Parathyroid adenoma (tissue), 2 donors: ENCODE data around the gene RAB10.
"Not testable (repeated sequence)": the region's sequence is repeated elsewhere in the genome, so short reads cannot be mapped to it uniquely, and the experiment has no call there.

Source experiments
- H2AFZ ChIP-seq: fragments of 300-600 bp; sonication (generic); one replicate; pipeline ENCODE4 v1.7.0; 2017; ENCODE audit warnings: antibody characterized with exemption, mild to moderate bottlenecking
- H3K27ac ChIP-seq: fragments of 300-600 bp; sonication (generic); one replicate; pipeline ENCODE4 v1.7.0; 2017
- H3K27me3 ChIP-seq: fragments of 300-600 bp; sonication (generic); one replicate; pipeline ENCODE4 v1.7.0; 2017; ENCODE audit warnings: low read length; ENCODE audit not compliant: control insufficient read depth, insufficient read depth
- H3K36me3 ChIP-seq: fragments of 300-600 bp; sonication (generic); one replicate; pipeline ENCODE4 v1.7.0; 2017; ENCODE audit warnings: low read length; ENCODE audit not compliant: control insufficient read depth, insufficient read depth
- H3K4me1 ChIP-seq: fragments of 300-600 bp; sonication (generic); one replicate; pipeline ENCODE4 v1.7.0; 2017; ENCODE audit warnings: control low read depth
- H3K4me2 ChIP-seq: fragments of 300-600 bp; sonication (generic); one replicate; pipeline ENCODE4 v1.7.0; 2017; ENCODE audit warnings: low read length
- H3K4me3 ChIP-seq: fragments of 300-600 bp; sonication (generic); one replicate; pipeline ENCODE4 v1.7.0; 2017; ENCODE audit warnings: low read depth, low read length
- H3K79me2 ChIP-seq: fragments of 300-600 bp; sonication (generic); one replicate; pipeline ENCODE4 v1.7.0; 2017; ENCODE audit warnings: control low read depth
- H3K9ac ChIP-seq: fragments of 300-600 bp; sonication (generic); one replicate; pipeline ENCODE4 v1.7.0; 2017; ENCODE audit warnings: mild to moderate bottlenecking
- H3K9me3 ChIP-seq: fragments of 300-600 bp; sonication (generic); one replicate; pipeline ENCODE4 v1.7.0; 2017; ENCODE audit warnings: low read length; ENCODE audit not compliant: control insufficient read depth
- CTCF ChIP-seq: fragments of 300-600 bp; sonication (generic); IDR thresholded peaks from one replicate; pipeline ENCODE4 v1.7.0; 2017; ENCODE audit warnings: antibody characterized with exemption, mild to moderate bottlenecking
- donor health status: primary hyperparathyroidism.

RAB10 gene

DNA sequence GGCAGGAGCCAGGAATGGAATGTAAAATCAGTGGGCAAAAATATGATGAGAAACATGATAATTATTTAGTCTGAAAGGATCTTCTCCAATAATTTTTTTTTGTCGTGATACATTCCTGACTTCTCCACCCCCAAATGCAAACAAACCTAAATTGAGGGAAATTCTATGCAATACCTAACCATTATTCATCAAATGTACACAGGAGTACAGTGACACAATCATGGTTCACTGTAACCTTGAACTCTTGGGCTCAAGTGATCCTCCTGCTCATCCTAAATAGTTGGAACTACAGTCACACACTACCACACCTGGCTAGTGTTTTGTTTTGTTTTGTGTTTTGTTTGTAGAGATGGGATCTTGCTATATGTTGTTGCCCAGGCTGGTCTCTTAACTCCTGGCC is 46.5 kb downstream of the RAB10 start:
- H2AFZ ChIP-seq = no peak overlapping the region
- H3K36me3 ChIP-seq = no peaks in the 10 kb centered on the region
- no peaks in the 10 kb centered on the region for H3K9me3 ChIP-seq
- no peak for TF ChIP-seq CTCF
- H3K4me2 ChIP-seq = no peak overlapping the region
- no peak overlapping the region for H3K9ac ChIP-seq
- H3K79me2 ChIP-seq = peaks cover 52% of the 10 kb centered on the region
- H3K27ac ChIP-seq = no peak overlapping the region
- H3K4me1 ChIP-seq = peaks cover 4% of the 10 kb centered on the region
- no peaks in the 10 kb centered on the region for H3K27me3 ChIP-seq
- H3K4me3 ChIP-seq = no peak overlapping the region

- not testable (repeated sequence) for H3K4me1 ChIP-seq, H3K4me3 ChIP-seq, H3K27me3 ChIP-seq, H3K9ac ChIP-seq, H3K4me2 ChIP-seq, H3K27ac ChIP-seq, H3K9me3 ChIP-seq, H2AFZ ChIP-seq, H3K36me3 ChIP-seq
- peaks cover 52% of the 10 kb centered on the region for H3K79me2 ChIP-seq
Measured at GRCh38 chr2:26080925-26081324, 47.0 kb downstream of the RAB10 start.

DNA sequence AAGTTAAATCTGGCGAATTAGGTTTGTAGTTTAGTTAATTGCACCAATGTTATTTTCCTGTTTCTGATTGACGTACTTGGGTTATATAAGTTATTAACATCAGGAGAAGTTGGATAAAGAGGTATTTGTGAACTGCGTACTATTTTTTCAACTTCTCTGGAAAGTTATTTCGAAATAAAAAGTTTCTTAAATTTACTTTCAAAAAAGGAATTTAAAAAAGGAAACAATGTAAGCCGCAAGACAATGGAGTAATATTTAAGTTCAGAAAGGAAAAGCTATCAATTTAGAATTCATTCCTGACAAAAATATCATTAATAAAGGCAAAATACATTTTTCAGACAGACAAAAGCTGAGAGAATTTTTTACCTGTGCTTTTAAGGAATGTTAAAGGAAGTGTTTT is 47.7 kb downstream of the RAB10 start:
- Histone ChIP-seq H3K27ac (no peak overlapping the region), H3K9ac (no peak overlapping the region), H3K36me3 (no peaks in the 10 kb centered on the region), H3K4me3 (no peak overlapping the region), H3K4me2 (no peak overlapping the region), H2AFZ (no peak overlapping the region), H3K79me2 (peaks cover 47% of the 10 kb centered on the region), H3K27me3 (no peaks in the 10 kb centered on the region), H3K4me1 (no peaks in the 10 kb centered on the region), H3K9me3 (no peaks in the 10 kb centered on the region)
- TF ChIP-seq CTCF = no peak

DNA sequence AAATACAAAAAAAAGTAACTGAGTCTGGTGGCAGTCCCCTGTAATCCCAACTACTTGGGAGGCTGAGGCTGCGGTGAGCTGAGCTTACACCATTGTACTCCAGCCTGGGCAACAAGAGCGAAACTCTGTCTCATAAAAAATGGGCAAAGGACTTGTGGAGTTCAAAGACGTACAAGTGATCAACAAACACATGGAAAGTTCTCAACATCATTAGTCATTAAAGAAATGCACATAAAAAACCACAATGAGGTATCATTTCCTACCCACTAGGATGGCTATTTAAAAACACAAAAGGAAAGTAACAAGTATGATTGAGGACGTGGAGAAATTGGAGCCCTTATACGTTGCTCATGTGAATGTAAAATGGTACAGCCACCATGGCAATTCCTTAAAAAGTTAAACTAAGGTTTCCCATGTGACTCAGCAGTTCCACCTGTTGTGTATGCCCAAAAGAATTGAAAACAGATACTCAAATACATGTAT is 52.3 kb downstream of the RAB10 start:
- Histone ChIP-seq H3K27me3 (no peaks in the 10 kb centered on the region), H3K36me3 (no peaks in the 10 kb centered on the region), H3K9ac (no peak overlapping the region), H3K27ac (no peak overlapping the region), H3K79me2 (peaks cover 40% of the 10 kb centered on the region), H3K9me3 (no peaks in the 10 kb centered on the region), H3K4me3 (no peak overlapping the region), H2AFZ (no peak overlapping the region), H3K4me1 (no peaks in the 10 kb centered on the region), H3K4me2 (no peak overlapping the region)
- no peak for TF ChIP-seq CTCF

- TF ChIP-seq CTCF = no peak
- Histone ChIP-seq H3K36me3 (no peaks in the 10 kb centered on the region), H3K4me2 (no peak overlapping the region), H3K27ac (no peak overlapping the region), H3K9ac (no peak overlapping the region), H3K27me3 (no peaks in the 10 kb centered on the region), H3K4me3 (no peak overlapping the region), H3K79me2 (peaks cover 45% of the 10 kb centered on the region), H3K4me1 (no peaks in the 10 kb centered on the region), H3K9me3 (no peaks in the 10 kb centered on the region), H2AFZ (no peak overlapping the region)
Measured at GRCh38 chr2:26086779-26087178, 52.9 kb downstream of the RAB10 start.
